ENCODE measurements around the gene ACKR4. TPM values are rescaled to one million over a fixed set of nuclear protein-coding genes. Genes with fewer than 3 reads are reported as not detected.

Gene ACKR4
- total and polyA plus RNA-seq, 8 donors: 1.3 to 6.9 (median 2.4) TPM

DNA sequence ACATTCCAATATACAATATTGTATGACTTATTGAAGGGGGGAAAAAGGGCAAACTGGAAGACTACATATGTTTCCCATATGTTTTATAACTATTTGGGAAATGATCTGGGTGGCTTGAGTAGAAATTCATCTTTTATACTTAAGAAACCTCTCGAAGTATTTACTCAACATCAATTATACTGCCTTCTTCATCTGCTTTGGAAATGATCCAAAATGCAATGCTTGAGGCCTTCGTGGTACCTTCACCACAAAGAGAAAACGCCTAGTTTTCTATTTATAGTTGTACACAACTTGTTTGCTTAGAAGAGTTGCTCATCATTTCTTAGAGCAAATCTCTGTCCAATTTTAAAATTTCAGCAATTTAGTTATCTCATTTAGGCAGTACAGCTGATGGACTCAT is 18.8 kb downstream of the ACKR4 start:
- Histone ChIP-seq H3K36me3 (peaks cover 0 to 23% of the 10 kb centered on the region in 2 donors), H3K9me3 (no peaks in the 10 kb centered on the region), H3K4me3 (no peak overlapping the region), H3K27me3 (no peaks in the 10 kb centered on the region), H3K4me1 (no peaks in the 10 kb centered on the region), H3K27ac (no peak overlapping the region)
- TF ChIP-seq, protein P1, sequence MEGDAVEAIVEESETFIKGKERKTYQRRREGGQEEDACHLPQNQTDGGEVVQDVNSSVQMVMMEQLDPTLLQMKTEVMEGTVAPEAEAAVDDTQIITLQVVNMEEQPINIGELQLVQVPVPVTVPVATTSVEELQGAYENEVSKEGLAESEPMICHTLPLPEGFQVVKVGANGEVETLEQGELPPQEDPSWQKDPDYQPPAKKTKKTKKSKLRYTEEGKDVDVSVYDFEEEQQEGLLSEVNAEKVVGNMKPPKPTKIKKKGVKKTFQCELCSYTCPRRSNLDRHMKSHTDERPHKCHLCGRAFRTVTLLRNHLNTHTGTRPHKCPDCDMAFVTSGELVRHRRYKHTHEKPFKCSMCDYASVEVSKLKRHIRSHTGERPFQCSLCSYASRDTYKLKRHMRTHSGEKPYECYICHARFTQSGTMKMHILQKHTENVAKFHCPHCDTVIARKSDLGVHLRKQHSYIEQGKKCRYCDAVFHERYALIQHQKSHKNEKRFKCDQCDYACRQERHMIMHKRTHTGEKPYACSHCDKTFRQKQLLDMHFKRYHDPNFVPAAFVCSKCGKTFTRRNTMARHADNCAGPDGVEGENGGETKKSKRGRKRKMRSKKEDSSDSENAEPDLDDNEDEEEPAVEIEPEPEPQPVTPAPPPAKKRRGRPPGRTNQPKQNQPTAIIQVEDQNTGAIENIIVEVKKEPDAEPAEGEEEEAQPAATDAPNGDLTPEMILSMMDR (IDR thresholded peaks at IDR 0.05): no peak
- ATAC-seq (no peak), DNase-seq (no peak)
- intact Hi-C loops (cut with DNase I): no loop called here

DNA sequence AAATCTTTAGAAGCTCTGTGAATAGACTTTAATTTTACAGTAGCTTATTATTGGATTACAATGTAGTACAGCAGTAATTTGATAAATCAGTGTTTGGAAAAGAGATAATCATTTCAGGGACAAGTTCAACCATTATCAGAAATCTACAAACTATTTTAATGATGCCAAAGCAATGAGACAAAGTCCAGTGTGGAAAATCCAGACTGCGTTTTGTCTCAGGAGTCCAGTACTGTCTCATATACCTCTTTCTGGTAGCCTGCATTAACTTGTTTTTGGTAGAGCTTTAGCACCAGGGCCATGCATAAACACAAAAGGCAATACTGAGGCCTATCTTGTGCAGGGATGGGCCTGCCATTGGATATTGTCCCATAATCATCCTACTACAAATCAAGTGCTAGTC is 19.7 kb downstream of the ACKR4 start:
- intact Hi-C loops (cut with DNase I): no loop called here
- TF ChIP-seq, protein P1 (IDR thresholded peaks at IDR 0.05): no peak
- ATAC-seq (no peak), DNase-seq (no peak)
- H3K4me3 ChIP-seq: no peak overlapping the region
- H3K27me3 ChIP-seq: no peaks in the 10 kb centered on the region
- H3K9me3 ChIP-seq: no peaks in the 10 kb centered on the region
- peaks cover 0 to 6% of the 10 kb centered on the region in 2 donors for H3K4me1 ChIP-seq
- no peak overlapping the region for H3K27ac ChIP-seq
- peaks cover 0 to 23% of the 10 kb centered on the region in 2 donors for H3K36me3 ChIP-seq

DNA sequence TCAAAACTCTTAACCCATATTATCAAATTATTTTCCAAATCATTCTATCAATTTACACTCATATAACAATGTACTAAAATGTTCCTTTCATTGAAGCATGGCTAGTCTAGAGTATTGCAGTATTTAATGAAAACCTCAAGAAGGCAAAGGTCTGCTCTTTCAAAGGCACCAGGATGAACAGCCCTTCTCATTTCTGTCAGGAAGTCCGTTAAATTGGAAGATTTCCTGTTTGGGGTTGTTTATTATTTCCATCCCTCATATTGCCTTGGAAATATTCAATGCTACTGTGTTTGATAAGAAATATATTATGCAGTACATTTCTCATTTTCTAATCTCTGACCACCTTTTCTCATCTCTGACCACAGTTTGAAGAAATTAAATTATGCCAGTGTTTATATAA is 25.1 kb downstream of the ACKR4 start:
- Histone ChIP-seq H3K4me1 (peaks cover 0 to 6% of the 10 kb centered on the region in 2 donors), H3K27ac (peak overlapping the region in 1 of 2 donors; percentile 10), H3K36me3 (peaks cover 0 to 17% of the 10 kb centered on the region in 2 donors), H3K9me3 (no peaks in the 10 kb centered on the region), H3K4me3 (no peak overlapping the region), H3K27me3 (no peaks in the 10 kb centered on the region)
- ATAC-seq (no peak), DNase-seq (no peak)
- intact Hi-C loops (cut with DNase I): no loop called here
- TF ChIP-seq, protein P1 (IDR thresholded peaks at IDR 0.05): no peak

DNA sequence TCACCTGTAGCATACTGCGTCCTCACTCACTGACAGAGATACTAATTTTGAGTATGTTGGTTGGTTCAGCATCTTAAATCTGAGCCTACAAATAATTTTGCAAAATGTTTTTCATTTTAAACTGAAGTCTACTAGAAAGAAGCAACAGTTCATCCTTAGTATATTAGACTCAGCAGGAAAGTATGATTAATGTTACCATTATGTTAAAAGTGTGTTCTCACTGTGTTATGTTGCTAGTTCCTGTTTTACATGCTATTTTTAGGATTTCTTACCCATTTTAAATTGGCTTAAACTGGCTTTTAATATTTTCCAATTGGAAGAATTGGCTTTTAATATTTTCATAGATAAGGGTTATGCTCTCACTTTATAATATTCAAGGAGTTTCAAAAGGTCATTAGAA is 25.7 kb downstream of the ACKR4 start:
- ATAC-seq (no peak), DNase-seq (no peak)
- Histone ChIP-seq H3K4me1 (peaks cover 0 to 6% of the 10 kb centered on the region in 2 donors), H3K36me3 (peaks cover 0 to 23% of the 10 kb centered on the region in 2 donors), H3K27me3 (no peaks in the 10 kb centered on the region), H3K4me3 (no peak overlapping the region), H3K27ac (peak overlapping the region in 1 of 2 donors; percentile 10), H3K9me3 (no peaks in the 10 kb centered on the region)
- TF ChIP-seq, protein P1 (IDR thresholded peaks at IDR 0.05): no peak
- intact Hi-C loops (cut with DNase I): no loop called here

DNA sequence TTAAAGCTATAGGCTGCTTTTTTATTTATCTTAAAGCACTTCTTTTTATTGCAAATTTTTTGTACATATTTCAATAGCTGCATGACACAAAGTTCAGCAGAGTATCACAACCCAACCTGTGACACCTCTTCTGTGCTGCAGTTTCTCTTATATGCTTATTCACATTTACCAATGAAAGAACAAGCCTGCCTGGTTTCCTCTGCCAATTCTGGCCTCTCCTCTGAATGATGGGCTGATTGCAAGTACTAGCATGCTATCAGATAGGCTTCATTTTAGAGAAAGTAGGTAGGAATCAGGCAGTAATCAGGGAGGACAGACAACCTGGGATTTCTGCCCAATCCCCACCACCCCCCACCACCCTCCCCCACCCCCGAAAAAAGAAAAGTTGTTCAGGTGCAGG is 26.6 kb downstream of the ACKR4 start:
- DNase-seq (no peak), ATAC-seq (no peak)
- TF ChIP-seq, protein P1 (IDR thresholded peaks at IDR 0.05): no peak
- Histone ChIP-seq H3K36me3 (peaks cover 0 to 22% of the 10 kb centered on the region in 2 donors), H3K27ac (no peak overlapping the region), H3K27me3 (no peaks in the 10 kb centered on the region), H3K4me1 (peaks cover 0 to 6% of the 10 kb centered on the region in 2 donors), H3K9me3 (no peaks in the 10 kb centered on the region), H3K4me3 (no peak overlapping the region)
- intact Hi-C loops (cut with DNase I): no loop called here

Data from left lung (tissue), 10 donors.